GM21619 (cell line): Measurements from ENCODE around the gene CCDC149.

Source experiments
- ATAC-seq: cut with Tn5 transposase; IDR thresholded peaks from one replicate; pipeline ENCODE4 v1.9.1; 2021; ENCODE audit not compliant: unreplicated experiment

Gene CCDC149

DNA sequence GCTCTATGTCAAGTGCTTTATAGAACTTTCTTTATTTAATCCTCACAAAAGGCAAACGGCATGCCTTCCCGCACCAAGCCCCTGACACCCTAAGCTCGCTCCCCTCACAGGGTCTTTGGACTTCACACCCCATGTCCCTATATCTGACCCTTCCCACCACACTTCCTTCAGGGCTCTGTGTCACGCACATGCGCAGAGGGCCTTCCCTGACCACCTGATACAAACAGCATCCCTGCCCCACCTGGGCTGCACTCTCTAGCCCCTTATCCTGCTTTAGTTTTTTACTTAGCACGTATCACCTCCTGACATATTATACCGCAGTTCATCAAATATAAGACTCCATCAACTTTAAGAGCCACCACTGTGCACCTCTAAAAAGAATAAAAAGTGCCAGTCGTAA, 67.7 kb downstream of the CCDC149 start:
- ATAC-seq = no peak

GRCh38 chr4:24843096-24843495, 69.7 kb downstream of the CCDC149 start:
- ATAC-seq = no peak

- no peak for ATAC-seq
These were observed 70.5 kb downstream of the CCDC149 start for GRCh38 chr4:24842356-24842755.

DNA sequence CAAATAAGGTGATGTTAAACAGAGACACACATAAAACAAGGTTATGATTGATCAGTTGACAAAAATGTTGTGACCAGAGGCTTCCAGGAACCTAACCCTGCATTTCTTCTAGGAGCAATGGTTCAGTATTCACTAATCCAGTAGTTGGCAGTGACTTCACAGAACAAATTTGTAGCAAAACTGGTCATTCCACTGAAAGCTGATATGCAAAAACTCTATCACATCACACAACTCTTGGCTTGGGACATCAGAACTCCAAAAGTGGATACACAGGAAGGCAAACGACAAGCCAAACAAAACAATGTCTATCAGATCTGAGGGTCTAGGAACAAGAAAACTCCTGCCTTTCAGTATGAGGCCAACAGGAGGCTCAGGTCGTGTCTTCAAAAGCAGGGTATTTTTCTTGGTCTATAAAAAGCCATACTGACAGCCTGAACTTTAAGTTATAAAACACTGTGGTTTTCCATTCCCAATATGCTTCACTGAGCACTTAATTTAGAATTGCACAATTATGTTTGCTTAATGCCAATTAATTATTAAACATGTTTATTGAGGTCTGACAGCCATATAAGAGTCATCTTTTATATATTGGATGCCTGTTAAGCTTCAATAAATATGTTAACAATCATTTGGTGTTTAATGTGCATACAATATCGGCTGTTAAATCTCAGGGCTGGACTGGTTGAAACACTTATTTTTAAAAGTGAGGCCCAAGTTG, 71.9 kb downstream of the CCDC149 start:
- no peak for ATAC-seq

DNA sequence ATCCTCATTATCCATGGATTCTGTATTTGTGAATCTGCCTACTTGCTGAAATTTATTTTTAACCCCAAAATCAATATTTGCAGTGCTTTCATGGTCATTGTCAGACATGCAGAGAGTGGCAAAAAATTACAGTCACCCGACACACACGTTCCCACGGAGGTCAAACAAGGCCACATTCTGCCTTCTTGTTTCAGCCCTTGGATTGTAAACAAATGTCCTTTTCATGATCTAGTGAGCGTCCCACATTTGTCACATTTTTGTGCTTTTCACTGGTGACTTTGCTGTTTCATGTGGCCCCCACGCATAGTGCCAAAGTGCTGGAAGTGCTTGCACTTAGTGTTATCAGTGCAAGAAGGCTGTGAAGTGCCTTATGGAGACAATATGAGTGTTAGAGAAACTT, 72.5 kb downstream of the CCDC149 start:
- no peak for ATAC-seq

GRCh38 chr4:24837781-24838180, 75.1 kb downstream of the CCDC149 start:
- no peak for ATAC-seq

GRCh38 chr4:24837336-24837735, 75.5 kb downstream of the CCDC149 start:
- ATAC-seq = no peak

DNA sequence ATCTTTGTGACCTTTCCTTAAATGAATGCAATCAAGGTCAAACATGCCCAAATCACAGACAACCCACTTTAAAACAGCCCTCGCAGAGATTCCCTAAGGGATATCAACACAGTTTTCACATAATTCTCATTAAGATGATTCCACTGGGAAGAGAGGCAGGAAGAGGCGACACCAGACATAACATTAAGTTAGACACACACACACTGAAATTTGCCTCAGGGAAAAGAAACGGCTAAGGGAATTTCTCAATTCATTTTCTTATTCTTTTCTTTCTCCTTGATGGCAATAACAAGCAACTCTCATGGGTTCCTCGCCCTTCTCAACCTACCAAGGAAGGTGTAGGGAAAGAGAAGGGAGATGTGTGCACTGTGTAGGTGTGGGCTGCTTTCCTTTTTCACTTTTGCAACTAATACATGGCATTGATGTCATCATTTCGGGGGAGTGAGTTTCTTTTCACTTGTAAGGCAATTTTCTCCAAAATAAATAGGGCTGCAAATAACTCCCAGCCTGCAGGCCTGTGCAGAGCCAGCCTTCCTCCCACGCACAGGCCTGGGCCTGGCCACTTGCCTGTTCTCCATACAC, 76.1 kb downstream of the CCDC149 start:
- no peak for ATAC-seq

GRCh38 chr4:24835696-24836095, 77.1 kb downstream of the CCDC149 start:
- no peak for ATAC-seq

GRCh38 chr4:24831637-24832036, 81.2 kb downstream of the CCDC149 start:
- ATAC-seq = no peak

DNA sequence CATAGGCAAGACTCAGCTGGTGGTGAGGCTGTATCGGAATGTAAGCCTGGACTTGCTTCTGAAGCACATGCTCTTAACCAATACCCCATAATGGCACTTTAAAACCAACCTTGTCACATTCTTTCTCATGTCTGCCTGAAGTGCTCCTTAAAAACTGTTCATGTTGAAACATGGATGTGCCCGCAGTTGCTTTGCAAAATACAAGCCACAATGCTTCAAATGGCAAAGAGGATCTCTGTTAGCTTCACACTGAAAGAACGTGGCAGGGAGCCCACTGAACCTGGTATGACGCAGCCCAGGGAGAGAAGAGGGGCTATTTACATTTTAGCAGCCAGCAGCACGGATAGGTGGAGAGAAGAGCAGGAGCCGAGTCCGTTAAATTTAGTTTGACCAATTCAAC, 88.1 kb downstream of the CCDC149 start:
- ATAC-seq = no peak

- ATAC-seq = no peak
These were observed 92.3 kb downstream of the CCDC149 start for GRCh38 chr4:24820541-24820940.

- ATAC-seq = no peak
These were observed 96.0 kb downstream of the CCDC149 start for GRCh38 chr4:24816797-24817196.

GRCh38 chr4:24813732-24814131, 99.1 kb downstream of the CCDC149 start:
- no peak for ATAC-seq

- ATAC-seq = no peak
These were observed 101.8 kb downstream of the CCDC149 start for GRCh38 chr4:24810871-24811631.

DNA sequence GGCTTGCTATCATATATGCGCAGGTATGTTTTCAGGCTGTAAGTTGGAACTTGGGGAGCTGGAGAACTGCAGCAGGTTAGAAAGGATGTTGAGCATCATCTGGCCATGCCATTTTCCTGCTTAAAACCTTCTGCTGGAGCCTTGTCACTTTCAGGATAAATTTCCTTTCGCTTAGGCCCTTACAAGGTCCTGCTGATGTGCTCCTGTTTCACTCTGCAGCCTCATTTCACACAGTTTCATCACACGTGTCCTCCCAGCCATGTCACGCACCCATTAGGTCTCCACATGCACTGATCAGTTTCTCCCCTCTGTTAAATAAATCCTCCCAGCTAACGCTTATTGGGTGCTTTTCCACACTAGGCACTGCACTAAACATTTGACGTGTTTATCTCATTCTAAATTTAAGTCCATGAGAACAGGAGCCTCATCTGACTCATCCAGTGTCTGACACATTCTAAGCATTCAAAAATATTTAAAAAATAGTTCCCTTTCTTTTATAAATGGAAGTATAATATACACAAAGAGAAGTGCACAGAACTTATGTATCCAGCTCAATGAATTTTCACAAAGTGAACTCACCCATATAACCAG, 102.9 kb downstream of the CCDC149 start:
- ATAC-seq = no peak

DNA sequence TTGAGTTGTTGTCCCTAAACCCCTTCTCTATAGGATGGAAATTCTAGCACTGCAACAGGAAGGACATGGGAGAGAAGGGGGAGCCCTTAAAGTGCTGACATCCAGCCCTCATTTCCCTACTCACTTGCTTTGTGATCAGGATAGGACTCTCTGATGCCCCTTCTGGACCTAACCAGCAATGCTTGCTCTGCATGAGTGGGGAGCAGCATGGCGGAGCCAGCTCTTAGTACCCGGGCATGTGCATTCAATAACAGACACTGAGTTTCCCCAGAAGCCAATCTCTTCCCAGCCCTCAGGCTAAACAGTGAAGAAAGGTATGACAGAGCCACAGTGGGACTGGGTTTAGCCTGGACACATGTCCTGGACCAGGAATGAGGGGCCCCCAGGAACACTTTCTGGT, 103.5 kb downstream of the CCDC149 start:
- ATAC-seq = no peak

DNA sequence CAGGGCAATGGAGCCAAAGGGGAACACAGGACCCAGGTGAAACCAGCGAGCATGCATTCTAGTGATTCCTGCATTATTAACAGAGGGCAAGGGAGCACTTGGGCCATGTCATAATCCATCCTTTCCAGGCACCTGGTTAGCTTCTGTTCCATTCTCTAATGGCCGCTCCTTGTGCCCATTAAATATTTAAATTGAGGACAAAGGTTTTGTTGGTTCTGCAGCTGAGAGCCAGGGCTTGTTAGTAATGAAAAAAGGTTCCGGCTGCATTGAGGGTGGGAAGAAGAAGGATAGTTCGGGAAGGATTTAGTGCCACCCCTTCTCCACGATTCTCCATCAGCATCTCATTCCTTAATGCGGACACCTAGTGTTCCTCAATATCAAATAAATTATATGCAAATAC, 103.9 kb downstream of the CCDC149 start:
- no peak for ATAC-seq

DNA sequence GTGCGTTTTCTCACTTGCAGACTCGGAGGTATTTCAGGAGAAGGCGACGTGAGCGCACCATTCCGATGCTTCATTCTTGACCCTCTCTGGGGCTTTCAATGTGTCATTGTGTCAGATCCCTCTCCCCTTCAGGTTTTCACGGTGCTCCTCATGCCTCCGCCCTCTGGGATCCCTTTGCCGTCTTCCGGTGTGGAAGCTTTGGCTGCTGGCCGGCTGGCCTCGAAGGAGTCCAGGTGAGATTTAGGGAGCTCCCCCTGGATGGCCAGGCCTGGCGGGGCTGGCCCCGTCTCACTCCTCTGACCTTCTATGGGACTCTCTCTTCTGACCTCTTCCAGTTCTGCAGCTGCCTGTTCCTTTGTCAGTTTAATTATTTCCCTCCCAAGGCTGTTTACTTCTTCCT, 104.6 kb downstream of the CCDC149 start:
- ATAC-seq = no peak

DNA sequence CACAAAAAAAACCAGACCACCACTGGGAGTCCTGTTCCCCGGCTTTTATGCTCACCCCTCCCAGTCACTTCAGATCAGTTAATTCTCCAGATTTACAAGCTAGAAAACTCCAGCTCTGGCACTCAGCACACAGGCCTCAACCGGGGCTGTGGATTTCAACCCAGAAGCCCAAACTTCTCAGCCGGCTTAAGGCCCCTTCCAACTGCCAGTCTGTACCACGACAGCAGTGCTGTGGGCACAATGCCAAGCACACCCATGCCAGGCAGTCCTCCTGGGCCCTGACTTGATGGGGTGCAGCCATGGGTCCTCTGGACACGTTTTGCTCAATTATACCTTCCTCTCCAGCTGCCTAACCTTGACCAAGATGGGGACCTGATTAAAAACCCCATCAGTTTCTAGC, 105.2 kb downstream of the CCDC149 start:
- no peak for ATAC-seq

DNA sequence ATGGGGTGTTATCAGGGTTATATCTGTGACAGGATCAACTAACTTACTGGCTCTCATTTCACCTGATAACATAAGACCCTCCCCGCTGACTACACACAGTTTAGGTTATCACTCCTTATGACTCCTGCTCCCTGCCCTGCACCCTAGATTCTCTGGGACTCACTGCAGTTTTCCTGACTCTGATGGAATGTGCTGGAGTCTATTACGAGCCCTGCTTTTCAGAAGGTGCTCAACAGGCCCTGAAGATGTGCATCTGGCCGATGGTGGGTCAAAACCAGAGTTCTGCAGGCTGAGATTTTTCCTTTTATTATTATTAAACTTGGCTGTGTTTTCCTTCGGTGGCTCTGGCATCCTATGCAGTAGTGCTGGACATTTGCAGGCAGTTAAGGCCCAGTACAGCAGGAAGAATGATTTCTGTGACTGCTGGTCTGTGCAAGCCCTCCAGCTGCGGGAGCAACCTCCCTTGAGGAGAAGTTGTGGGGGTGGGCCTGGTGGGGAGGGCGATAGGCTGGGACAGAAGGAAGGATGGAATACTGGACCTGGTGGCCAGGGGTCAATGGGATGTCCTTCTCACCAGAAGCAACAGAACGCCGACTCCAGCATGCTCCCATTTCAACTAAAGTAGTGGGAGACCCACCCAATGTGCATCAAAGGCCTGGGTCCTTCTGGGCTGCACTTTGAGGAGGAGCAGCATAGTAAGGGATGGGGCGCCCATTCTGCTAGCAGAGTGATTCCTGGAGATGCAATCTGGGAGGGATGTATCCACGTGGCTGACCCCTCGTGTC, 106.4 kb downstream of the CCDC149 start:
- no peak for ATAC-seq
